Measurements from ENCODE around the gene PBX2.

- TF ChIP-seq CTCF (IDR thresholded peaks at IDR 0.05): no peak
- no peak for TF ChIP-seq POLR2A (IDR thresholded peaks at IDR 0.05)
- TF ChIP-seq EP300 (IDR thresholded peaks at IDR 0.05): no peak
Measured at GRCh38 chr6:32220021-32220420, 30.0 kb upstream of the PBX2 start.

Data from tibial nerve (tissue), 4 donors.